CD8-positive, alpha-beta memory T cell (primary cell): Measurements from ENCODE around the gene TYW1. TPM values are rescaled to one million over a fixed set of nuclear protein-coding genes. Genes with fewer than 3 reads are reported as not detected.
"Not testable (repeated sequence)": the region's sequence is repeated elsewhere in the genome, so short reads cannot be mapped to it uniquely, and the experiment has no call there.

Experiments
- CTCF ChIA-PET: fragments of 350-600 bp; sonication (Branson Sonifier 250); formaldehyde crosslinking; loops from one replicate; lab custom pipeline; 2021; ENCODE audit warnings: antibody characterized with exemption; lab: Charles Lee
- POLR2A ChIA-PET: fragments of 350-600 bp; sonication (Branson Sonifier 250); formaldehyde crosslinking; loops from one replicate; lab custom pipeline; 2021; ENCODE audit warnings: antibody characterized with exemption; lab: Charles Lee
- DNase-seq, 5 donors: peaks; one replicate each; pipeline versions ENCODE4 v3.0.0 to v3.0.0-alpha.2; 2020 to 2022; ENCODE audit warnings: mixed read lengths in 1 of 5
- H3K27ac ChIP-seq: one replicate; pipeline ENCODE4 v1.7.0; 2013; ENCODE audit warnings: low read depth, mild to moderate bottlenecking, low read length, moderate library complexity
- H3K27me3 ChIP-seq: 2 replicates; pipeline ENCODE4 v1.7.0; 2013; ENCODE audit warnings: low read length, mild to moderate bottlenecking; ENCODE audit not compliant: insufficient read depth, poor library complexity, severe bottlenecking
- H3K36me3 ChIP-seq: 2 replicates; pipeline ENCODE4 v1.7.0; 2013; ENCODE audit warnings: mild to moderate bottlenecking, low read length, moderate library complexity; ENCODE audit not compliant: insufficient read depth
- H3K4me1 ChIP-seq: 2 replicates; pipeline ENCODE4 v1.7.0; 2013; ENCODE audit warnings: mild to moderate bottlenecking, low read length, moderate library complexity; ENCODE audit not compliant: insufficient read depth
- H3K4me3 ChIP-seq: 2 replicates; pipeline ENCODE4 v1.7.0; 2013; ENCODE audit warnings: mild to moderate bottlenecking, low read length
- H3K9me3 ChIP-seq: 2 replicates; pipeline ENCODE4 v1.7.0; 2013; ENCODE audit warnings: mild to moderate bottlenecking, low read length
- H3K27ac Mint-ChIP-seq, 8 donors: one replicate each; pipeline ENCODE4 v1.8.0; 2020 to 2021; ENCODE audit warnings: mixed read lengths in 8 of 8, mild to moderate bottlenecking in 6 of 8, inconsistent platforms in 3 of 8, moderate library complexity in 3 of 8
- H3K27me3 Mint-ChIP-seq, 2 donors: one replicate each; pipeline ENCODE4 v1.8.0; 2020 to 2021; ENCODE audit warnings: mixed read lengths in 2 of 2, mild to moderate bottlenecking in 1 of 2, moderate library complexity in 1 of 2
- H3K36me3 Mint-ChIP-seq, 3 donors: one replicate each; pipeline ENCODE4 v1.8.0; 2020 to 2021; ENCODE audit warnings: mixed read lengths in 3 of 3, inconsistent platforms in 1 of 3, mild to moderate bottlenecking in 1 of 3
- H3K4me1 Mint-ChIP-seq, 3 donors: one replicate each; pipeline ENCODE4 v1.8.0; 2020 to 2021; ENCODE audit warnings: mixed read lengths in 3 of 3, inconsistent platforms in 1 of 3, mild to moderate bottlenecking in 1 of 3
- H3K4me3 Mint-ChIP-seq, 7 donors: one replicate each; pipeline ENCODE4 v1.8.0; 2020 to 2021; ENCODE audit warnings: mixed read lengths in 7 of 7, mild to moderate bottlenecking in 6 of 7, moderate library complexity in 4 of 7, inconsistent platforms in 2 of 7
- H3K9me3 Mint-ChIP-seq, 5 donors: one replicate each; pipeline ENCODE4 v1.8.0; 2020 to 2022; ENCODE audit warnings: mixed read lengths in 5 of 5, mild to moderate bottlenecking in 3 of 5, moderate library complexity in 2 of 5, inconsistent platforms in 1 of 5
- polyA plus RNA-seq: library from polyadenylated mRNA; unstranded; fragments of 300-500 nt; fragmentation: Illumina TruSeq; gene quantifications from one replicate; pipeline ENCODE4 v1.2.3, GENCODE V29; 2021
- total RNA-seq, 2 experiments: library from RNA; stranded (reverse); gene quantifications; one replicate each; pipeline ENCODE4 v1.2.3, GENCODE V29; 2021

Gene TYW1
- total and polyA plus RNA-seq, 3 experiments from 2014 or later, result 20.2 to 26.5 (median 21.5) TPM

- H3K4me1 Mint-ChIP-seq, H3K9me3 ChIP-seq, H3K27ac ChIP-seq, H3K36me3 ChIP-seq, POLR2A ChIA-PET, H3K4me1 ChIP-seq, H3K9me3 Mint-ChIP-seq, H3K4me3 Mint-ChIP-seq, H3K4me3 ChIP-seq, H3K27me3 Mint-ChIP-seq, H3K27me3 ChIP-seq, DNase-seq: not testable (repeated sequence)
- CTCF ChIA-PET, result interaction anchor here (0.9 kb wide), 1 partner anchor 22 kb away, joined by 3 read pairs; no protein-coding TSS in a partner anchor
- peak overlapping the region in 1 of 8 donors; percentile 13 for H3K27ac Mint-ChIP-seq
- peaks cover 10 to 47% (median 13%) of the 10 kb centered on the region in 3 donors for H3K36me3 Mint-ChIP-seq
Measured at GRCh38 chr7:67120491-67120890, 123.9 kb downstream of the TYW1 start.

- Mint-ChIP-seq H3K4me3 (peak overlapping the region in 6 of 7 donors; percentile 6 to 87 (median 66)), H3K36me3 (peaks cover 4 to 27% (median 6%) of the 10 kb centered on the region in 3 donors), H3K27ac (peak overlapping the region; percentile 87 to 99 (median 98)), H3K4me1 (peaks cover 26 to 35% (median 28%) of the 10 kb centered on the region in 3 donors)
- DNase-seq, H3K27me3 Mint-ChIP-seq, H3K27ac ChIP-seq, POLR2A ChIA-PET, H3K9me3 ChIP-seq, H3K27me3 ChIP-seq, CTCF ChIA-PET, H3K4me3 ChIP-seq, H3K9me3 Mint-ChIP-seq, H3K36me3 ChIP-seq: not testable (repeated sequence)
- peaks cover 26% of the 10 kb centered on the region for H3K4me1 ChIP-seq
Measured at GRCh38 chr7:67128257-67128656, 131.6 kb downstream of the TYW1 start.

- H3K27me3 ChIP-seq, H3K4me3 ChIP-seq, H3K9me3 ChIP-seq, POLR2A ChIA-PET, DNase-seq, H3K27ac ChIP-seq, H3K9me3 Mint-ChIP-seq, H3K4me3 Mint-ChIP-seq, H3K36me3 ChIP-seq, CTCF ChIA-PET, H3K27me3 Mint-ChIP-seq: not testable (repeated sequence)
- Mint-ChIP-seq H3K4me1 (peaks cover 26 to 35% (median 28%) of the 10 kb centered on the region in 3 donors), H3K36me3 (peaks cover 0 to 22% (median 3%) of the 10 kb centered on the region in 3 donors), H3K27ac (peak overlapping the region in 4 of 8 donors; percentile 51 to 78 (median 75))
- H3K4me1 ChIP-seq, result peaks cover 26% of the 10 kb centered on the region
Measured at GRCh38 chr7:67130766-67131165, 134.1 kb downstream of the TYW1 start.

GRCh38 chr7:67134912-67135311 lies 138.3 kb downstream of the TYW1 start:
- POLR2A ChIA-PET, H3K9me3 ChIP-seq, H3K27me3 Mint-ChIP-seq, H3K27ac ChIP-seq, H3K36me3 ChIP-seq, H3K4me3 Mint-ChIP-seq, CTCF ChIA-PET, H3K4me3 ChIP-seq, DNase-seq, H3K4me1 ChIP-seq, H3K9me3 Mint-ChIP-seq, H3K27me3 ChIP-seq, H3K4me1 Mint-ChIP-seq: not testable (repeated sequence)
- Mint-ChIP-seq H3K27ac (peak overlapping the region in 1 of 8 donors; percentile 60), H3K36me3 (peaks cover 0 to 27% (median 10%) of the 10 kb centered on the region in 3 donors)

GRCh38 chr7:67135617-67136486 lies 139.2 kb downstream of the TYW1 start:
- H3K4me1 ChIP-seq, H3K36me3 ChIP-seq, H3K4me3 ChIP-seq, H3K4me3 Mint-ChIP-seq, H3K9me3 Mint-ChIP-seq, DNase-seq, H3K9me3 ChIP-seq, CTCF ChIA-PET, POLR2A ChIA-PET, H3K27me3 Mint-ChIP-seq, H3K27me3 ChIP-seq, H3K27ac ChIP-seq, H3K4me1 Mint-ChIP-seq: not testable (repeated sequence)
- peak overlapping the region in 2 of 8 donors; percentile 26 to 36 for H3K27ac Mint-ChIP-seq
- H3K36me3 Mint-ChIP-seq, result peaks cover 0 to 29% (median 11%) of the 10 kb centered on the region in 3 donors

GRCh38 chr7:67137489-67137888 lies 140.9 kb downstream of the TYW1 start:
- H3K36me3 ChIP-seq, H3K4me3 Mint-ChIP-seq, H3K9me3 ChIP-seq, H3K4me1 ChIP-seq, H3K4me1 Mint-ChIP-seq, H3K9me3 Mint-ChIP-seq, H3K27ac ChIP-seq, H3K27me3 ChIP-seq, H3K27me3 Mint-ChIP-seq, DNase-seq, POLR2A ChIA-PET, H3K4me3 ChIP-seq, CTCF ChIA-PET: not testable (repeated sequence)
- Mint-ChIP-seq H3K36me3 (peaks cover 0 to 22% (median 12%) of the 10 kb centered on the region in 3 donors), H3K27ac (peak overlapping the region in 2 of 8 donors; percentile 34 to 61)

- H3K4me1 Mint-ChIP-seq, H3K27ac Mint-ChIP-seq, H3K27ac ChIP-seq, H3K4me3 ChIP-seq, H3K27me3 ChIP-seq, H3K4me3 Mint-ChIP-seq, H3K9me3 Mint-ChIP-seq, CTCF ChIA-PET, DNase-seq, H3K36me3 ChIP-seq, H3K4me1 ChIP-seq, POLR2A ChIA-PET, H3K9me3 ChIP-seq, H3K27me3 Mint-ChIP-seq: not testable (repeated sequence)
- H3K36me3 Mint-ChIP-seq, result peaks cover 0 to 17% (median 12%) of the 10 kb centered on the region in 3 donors
Measured at GRCh38 chr7:67139876-67140275, 143.2 kb downstream of the TYW1 start.

- H3K27ac Mint-ChIP-seq, H3K9me3 Mint-ChIP-seq, H3K27ac ChIP-seq, H3K4me3 ChIP-seq, H3K9me3 ChIP-seq, H3K4me1 Mint-ChIP-seq, H3K4me1 ChIP-seq, CTCF ChIA-PET, H3K27me3 ChIP-seq, H3K27me3 Mint-ChIP-seq, H3K4me3 Mint-ChIP-seq, H3K36me3 ChIP-seq, DNase-seq, POLR2A ChIA-PET: not testable (repeated sequence)
- peaks cover under 1 to 17% (median 12%) of the 10 kb centered on the region in 3 donors for H3K36me3 Mint-ChIP-seq
Measured at GRCh38 chr7:67141001-67141400, 144.4 kb downstream of the TYW1 start.
